22Rv1 (cell line): ENCODE measurements around the gene PLEKHA3.

Source experiments
- H3K27ac ChIP-seq: fragments of 450-650 bp; 2 replicates; pipeline ENCODE4 v1.5.1; 2017
- CTCF ChIP-seq: fragments of 450-650 bp; IDR thresholded peaks from 2 replicates; pipeline ENCODE4 v1.5.1; 2017; ENCODE audit warnings: mild to moderate bottlenecking
- ZFX ChIP-seq: fragments of 450-650 bp; IDR thresholded peaks from 2 replicates; pipeline ENCODE4 v1.6.1; 2017; ENCODE audit warnings: antibody characterized with exemption, borderline replicate concordance

The PLEKHA3 gene

GRCh38 chr2:178473373-178473772 is 6.9 kb upstream of the PLEKHA3 start:
- H3K27ac ChIP-seq, result no peak overlapping the region
- TF ChIP-seq ZFX, result no peak
- no peak for TF ChIP-seq CTCF

DNA sequence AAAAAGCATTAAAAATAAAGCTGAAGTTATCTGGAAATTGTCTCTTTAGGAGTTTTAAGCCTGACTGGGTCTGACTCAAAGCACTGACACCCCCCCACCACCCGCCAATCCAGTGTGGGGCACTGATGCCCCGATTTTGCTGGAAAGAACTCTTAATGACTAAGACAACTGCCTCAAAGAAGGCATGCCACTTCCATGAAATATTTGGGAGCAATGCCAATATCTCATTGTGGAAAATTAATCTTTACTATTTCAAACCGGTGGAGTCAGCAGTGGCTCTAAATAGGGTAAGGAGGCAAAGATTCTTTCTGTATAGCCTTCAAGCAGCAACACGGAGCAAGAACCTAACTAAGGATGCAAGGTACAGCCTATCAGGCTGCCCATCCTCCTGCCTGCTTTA is 6.3 kb upstream of the PLEKHA3 start:
- TF ChIP-seq ZFX, result no peak
- H3K27ac ChIP-seq, result no peak overlapping the region

DNA sequence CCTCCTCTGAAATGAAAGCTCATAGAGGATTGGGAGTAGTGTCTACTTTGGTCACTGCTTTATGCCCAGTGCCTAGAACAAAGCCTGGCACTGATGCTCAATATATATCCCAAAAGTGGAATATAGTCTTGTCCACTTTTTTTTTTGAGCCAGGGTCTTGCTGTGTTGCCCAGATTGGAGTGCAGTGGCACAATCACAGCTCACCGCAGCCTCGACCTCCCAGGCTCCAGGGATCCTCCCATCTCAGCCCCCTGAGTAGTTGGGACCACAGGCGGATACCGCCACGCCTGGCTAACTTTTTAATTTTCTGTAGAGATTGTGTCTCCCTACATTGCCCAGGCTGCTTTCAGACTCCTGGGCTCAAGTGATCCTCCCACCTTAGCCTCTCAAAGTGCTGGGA is 5.7 kb upstream of the PLEKHA3 start:
- no peak overlapping the region for H3K27ac ChIP-seq
- no peak for TF ChIP-seq CTCF
- no peak for TF ChIP-seq ZFX

- no peak for TF ChIP-seq CTCF
- no peak for TF ChIP-seq ZFX
Observed at GRCh38 chr2:178476477-178476876, 3.8 kb upstream of the PLEKHA3 start.

DNA sequence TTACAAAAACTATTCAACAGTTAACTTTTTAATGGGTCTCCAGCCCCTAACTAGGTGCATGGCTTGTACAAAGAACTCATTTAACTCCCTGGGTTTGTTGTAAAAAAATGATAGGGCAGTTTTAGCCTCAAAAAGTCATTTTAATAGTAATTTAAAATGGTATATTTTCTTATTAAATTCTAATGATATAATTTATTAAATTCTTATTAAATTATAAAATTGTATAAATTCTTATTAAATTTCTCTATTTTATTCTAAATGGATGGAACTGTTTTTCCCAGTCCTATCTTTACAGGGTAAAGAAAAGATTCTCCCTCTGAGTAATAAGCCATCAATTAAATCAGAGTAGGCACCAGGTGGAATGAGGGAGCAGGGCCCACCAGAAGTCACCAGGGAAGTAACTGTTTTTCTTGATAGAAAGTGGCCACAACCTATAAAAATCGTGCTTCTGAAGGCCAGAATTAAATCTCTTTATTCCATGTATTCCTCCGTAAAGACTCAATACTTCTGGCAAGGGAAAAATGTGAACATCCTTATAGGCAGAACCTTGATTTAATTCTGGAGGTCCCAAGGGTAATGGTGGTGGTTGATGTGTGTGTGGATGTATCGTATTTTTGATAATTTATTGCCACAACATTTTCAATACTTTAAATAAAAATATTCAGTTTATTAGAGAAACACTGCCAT is 2.7 kb upstream of the PLEKHA3 start:
- TF ChIP-seq CTCF, result no peak
- peak overlapping the region; percentile 86 for H3K27ac ChIP-seq

More at GRCh38 chr2:178476477-178476876, 3.8 kb upstream of the PLEKHA3 start:
- H3K27ac ChIP-seq, result no peak overlapping the region

- peak overlapping the region; percentile 86 for H3K27ac ChIP-seq
- no peak for TF ChIP-seq ZFX
- TF ChIP-seq CTCF, result no peak
Observed at GRCh38 chr2:178478130-178478438, 2.2 kb upstream of the PLEKHA3 start.

GRCh38 chr2:178478439-178479274 is 1.6 kb upstream of the PLEKHA3 start, which contains the start of gene FKBP7:
FKBP7 (minus strand) TSS chr2:178478600; CDS start chr2:178478499, 101 bp downstream.
- H3K27ac ChIP-seq, result peak within 1 kb of the TSS; percentile 86
- TF ChIP-seq CTCF (peak; percentile 84), ZFX (no peak)
